GM12878 (cell line): ENCODE measurements around the gene ARHGAP19. TPM values are rescaled to one million over a fixed set of nuclear protein-coding genes. Genes with fewer than 3 reads are reported as not detected.

Experiments
- ATAC-seq: fragments of 200-7000 bp; cut with Tn5 transposase; 3 replicates; pipeline ENCODE4 v1.9.1; 2020; ENCODE audit warnings: mild to moderate bottlenecking, moderate library complexity
- BruUV-seq: library from RNA; stranded (reverse); fragments of 400-500 nt; replicated peaks from 2 replicates; lab custom pipeline; 2021; lab: Mats Ljungman, UMichigan
- CTCF ChIA-PET: fragments of 300-600 bp; sonication (Branson Sonifier 250); formaldehyde crosslinking; extraction: SDS; loops from one replicate; lab custom pipeline; 2021; ENCODE audit warnings: inconsistent platforms; lab: Yijun Ruan, JAX
- POLR2A ChIA-PET: fragments of 350-600 bp; formaldehyde crosslinking; extraction: SDS; loops from one replicate; lab custom pipeline; 2021; ENCODE audit warnings: inconsistent platforms; lab: Charles Lee
- RAD21 ChIA-PET: fragments of 300-600 bp; sonication (Branson Sonifier 250); formaldehyde crosslinking; loops from one replicate; lab custom pipeline; 2023; ENCODE audit warnings: antibody characterized with exemption; ENCODE audit not compliant: unreplicated experiment; lab: Charles Lee
- SMC1A ChIA-PET: fragments of 300-600 bp; sonication (Branson Sonifier 250); formaldehyde crosslinking; loops from one replicate; lab custom pipeline; 2023; ENCODE audit not compliant: unreplicated experiment, uncharacterized antibody; lab: Charles Lee
- DNase-seq: peaks from one replicate; pipeline ENCODE4 v3.0.0-alpha.2; 2011; ENCODE audit warnings: low read depth, low spot score
- FAIRE-seq: peaks from 3 replicates; lab custom pipeline; 2011; peaks lifted over from hg19 to GRCh38; lab: Jason Lieb, UNC
- H2AFZ ChIP-seq: 2 replicates; pipeline ENCODE4 v1.6.0; 2011; ENCODE audit warnings: low read depth, low read length, control low read depth; ENCODE audit not compliant: control insufficient read depth
- H3K27ac ChIP-seq: 2 replicates; pipeline ENCODE4 v1.5.1; 2011; ENCODE audit warnings: control low read depth; ENCODE audit not compliant: control insufficient read depth, insufficient read depth
- H3K27me3 ChIP-seq, 2 experiments: replicated peaks in 1 of 2; 2 replicates each; pipeline versions ENCODE4 v1.6.0 to v1.6.1; 2011; ENCODE audit warnings: low read length in 1 of 2; ENCODE audit not compliant: control insufficient read depth in 2 of 2, insufficient read depth in 2 of 2
- H3K36me3 ChIP-seq, 2 experiments: 2 replicates each; pipeline ENCODE4 v1.5.1; 2011; ENCODE audit warnings: low read length in 1 of 2; ENCODE audit not compliant: control insufficient read depth in 2 of 2, insufficient read depth in 2 of 2
- H3K4me1 ChIP-seq: 2 replicates; pipeline ENCODE4 v1.6.1; 2011; ENCODE audit warnings: mild to moderate bottlenecking, low read length, moderate library complexity, mixed read lengths; ENCODE audit not compliant: control insufficient read depth, insufficient read depth
- H3K4me2 ChIP-seq: 2 replicates; pipeline ENCODE4 v1.6.0; 2011; ENCODE audit warnings: control low read depth; ENCODE audit not compliant: control insufficient read depth, insufficient read depth
- H3K4me3 ChIP-seq: fragments of 200-600 bp; sonication (generic); 2 replicates; pipeline ENCODE4 v1.5.1; 2016
- H3K79me2 ChIP-seq: 2 replicates; pipeline ENCODE4 v1.6.0; 2011; ENCODE audit warnings: low read length; ENCODE audit not compliant: control insufficient read depth, insufficient read depth
- H3K9ac ChIP-seq: 2 replicates; pipeline ENCODE4 v1.8.0; 2011; ENCODE audit warnings: low read length, control low read depth, mixed read lengths; ENCODE audit not compliant: control insufficient read depth, insufficient read depth
- H3K9me3 ChIP-seq: replicated peaks from 3 replicates; pipeline ENCODE4 v1.5.1; 2011; ENCODE audit warnings: mild to moderate bottlenecking, low read length; ENCODE audit not compliant: control insufficient read depth, insufficient read depth
- H4K20me1 ChIP-seq: 2 replicates; pipeline ENCODE4 v1.6.0; 2011; ENCODE audit not compliant: control insufficient read depth, insufficient read depth
- CBFB ChIP-seq: IDR thresholded peaks from 2 replicates; pipeline ENCODE4 v1.6.1; 2016; ENCODE audit warnings: antibody characterized with exemption, low read depth
- MEF2B ChIP-seq: fragments of 450-650 bp; IDR thresholded peaks from 2 replicates; pipeline ENCODE4 v1.6.1; 2018; ENCODE audit warnings: mild to moderate bottlenecking, moderate library complexity; ENCODE audit not compliant: partially characterized antibody, poor library complexity, severe bottlenecking
- MYB ChIP-seq: fragments of 150-350 bp; IDR thresholded peaks from 2 replicates; pipeline ENCODE4 v1.6.1; 2014; ENCODE audit warnings: mild to moderate bottlenecking, low read depth, low read length, borderline replicate concordance
- NFYA ChIP-seq: IDR thresholded peaks from 2 replicates; pipeline ENCODE4 v1.6.1; 2011; ENCODE audit warnings: low read depth, mild to moderate bottlenecking, low read length, improper control_type of control experiment, borderline replicate concordance
- NRF1 ChIP-seq: conservative IDR thresholded peaks from 2 replicates; pipeline ENCODE4 v1.6.1; 2011; ENCODE audit warnings: mild to moderate bottlenecking, low read depth, low read length, improper control_type of control experiment
- POLR2AphosphoS2 ChIP-seq: IDR thresholded peaks from 2 replicates; pipeline ENCODE4 v1.6.1; 2011; ENCODE audit warnings: low read depth, mild to moderate bottlenecking, low read length, improper control_type of control experiment, moderate library complexity
- ZNF207 ChIP-seq: fragments of 450-650 bp; IDR thresholded peaks from 2 replicates; pipeline ENCODE4 v1.6.1; 2014; ENCODE audit warnings: antibody characterized with exemption, mild to moderate bottlenecking, borderline replicate concordance
- WGBS: methylation state at CpG from one replicate; pipeline ENCODE4 v1.1.6; 2016; ENCODE audit warnings: low lambda C conversion rate; ENCODE audit not compliant: insufficient replicate concordance, insufficient coverage; ENCODE audit errors: missing lambda C conversion rate; 5-methylcytosine and 5-hydroxymethylcytosine counted together
- in situ Hi-C: fragments of 300-500 bp; cut with MboI; formaldehyde crosslinking; loops from 9 replicates; pipeline ENCODE4 v1.14.3; 2018; ENCODE audit warnings: mixed read lengths
- intact Hi-C: fragments of 100-400 bp; cut with micrococcal nuclease; formaldehyde crosslinking; loops from one replicate; pipeline ENCODE4 v1.14.2; 2022; ENCODE audit not compliant: unreplicated experiment
- polyA plus RNA-seq, 11 experiments: library from polyadenylated mRNA; depleted of rRNA in 4 of 11; unstranded in 6 of 11; stranded (reverse) in 5 of 11; fragments of >200 nt; fragmentation: Nextera tagmentation in 4 of 11; fragmentation: Illumina TruSeq in 1 of 11; extraction: Ambion mirVana in 4 of 11; extraction: Trizol in 1 of 11; gene quantifications; 1 replicate in 1 of 11; 2 replicates in 10 of 11; pipeline versions ENCODE4 v1.2.1 to v1.2.3, GENCODE V29; 2011 to 2016; ENCODE audit warnings: inconsistent platforms in 2 of 11, missing spikeins in 2 of 11, low read depth in 1 of 11
- total RNA-seq, 4 experiments: library from RNA; depleted of rRNA in 3 of 4; stranded (reverse); fragments of >200 nt in 3 of 4; fragmentation: Illumina TruSeq in 1 of 4; extraction: Trizol in 1 of 4; gene quantifications; 2 replicates each; pipeline versions ENCODE4 v1.2.1 to v1.2.3, GENCODE V29; 2013 to 2021
- TF ChIP-seq, protein P1 (sequence below): fragments of 450-650 bp; IDR thresholded peaks from 2 replicates; pipeline ENCODE4 v1.6.1; 2017; ENCODE audit warnings: antibody characterized with exemption, mild to moderate bottlenecking, moderate library complexity

The ARHGAP19 gene
- total and polyA plus RNA-seq, 10 of the 15 experiments (the other 5 are each of a cell fraction or from before 2014, with no cell fraction given) = 13.3 to 40.7 (median 22.6) TPM

DNA sequence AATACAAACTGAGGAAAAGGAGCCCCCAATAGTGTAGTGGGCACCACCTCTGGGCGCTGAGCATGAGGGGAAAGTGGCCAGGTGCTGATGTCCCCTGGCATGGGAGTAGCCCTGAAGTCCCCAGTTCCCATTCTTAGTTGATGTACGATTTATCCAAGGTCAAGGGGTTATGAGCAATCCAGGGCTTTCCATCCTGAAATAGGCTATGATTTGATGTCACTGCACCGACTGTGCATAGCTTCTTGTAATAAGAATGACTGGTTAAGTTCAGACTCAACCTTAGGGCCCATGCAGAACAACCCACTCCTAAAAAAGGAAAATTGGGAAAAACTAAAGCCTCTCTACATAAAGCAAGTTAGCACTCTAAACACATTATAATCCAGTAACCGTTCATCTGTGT, 31.1 kb upstream of the ARHGAP19 start:
- in situ Hi-C loops = no loop called here
- no peaks in the 10 kb centered on the region for H3K9me3 ChIP-seq
- ChIA-PET POLR2A (no interaction called here), RAD21 (no interaction called here), SMC1A (interaction anchor here (0.9 kb wide), 1 partner anchor 10 kb away, joined by 3 read pairs; no protein-coding TSS in a partner anchor), CTCF (no interaction called here)
- H3K4me1 ChIP-seq = peaks cover 11% of the 10 kb centered on the region
- FAIRE-seq = no peak
- intact Hi-C loops = no loop called here
- ATAC-seq = no peak
- BruUV-seq = no TSS peak
- H3K27ac ChIP-seq = no peak overlapping the region
- H3K4me3 ChIP-seq = no peak overlapping the region
- no peaks in the 10 kb centered on the region for H3K36me3 ChIP-seq
- peaks cover 12% of the 10 kb centered on the region in 2 experiments for H3K27me3 ChIP-seq
- DNase-seq = no peak
- H3K9ac ChIP-seq = no peak overlapping the region
- TF ChIP-seq MYB (no peak), MEF2B (no peak), CBFB (no peak), NRF1 (no peak), ZNF207 (no peak), POLR2AphosphoS2 (no peak), NFYA (no peak)
- TF ChIP-seq, protein P1, sequence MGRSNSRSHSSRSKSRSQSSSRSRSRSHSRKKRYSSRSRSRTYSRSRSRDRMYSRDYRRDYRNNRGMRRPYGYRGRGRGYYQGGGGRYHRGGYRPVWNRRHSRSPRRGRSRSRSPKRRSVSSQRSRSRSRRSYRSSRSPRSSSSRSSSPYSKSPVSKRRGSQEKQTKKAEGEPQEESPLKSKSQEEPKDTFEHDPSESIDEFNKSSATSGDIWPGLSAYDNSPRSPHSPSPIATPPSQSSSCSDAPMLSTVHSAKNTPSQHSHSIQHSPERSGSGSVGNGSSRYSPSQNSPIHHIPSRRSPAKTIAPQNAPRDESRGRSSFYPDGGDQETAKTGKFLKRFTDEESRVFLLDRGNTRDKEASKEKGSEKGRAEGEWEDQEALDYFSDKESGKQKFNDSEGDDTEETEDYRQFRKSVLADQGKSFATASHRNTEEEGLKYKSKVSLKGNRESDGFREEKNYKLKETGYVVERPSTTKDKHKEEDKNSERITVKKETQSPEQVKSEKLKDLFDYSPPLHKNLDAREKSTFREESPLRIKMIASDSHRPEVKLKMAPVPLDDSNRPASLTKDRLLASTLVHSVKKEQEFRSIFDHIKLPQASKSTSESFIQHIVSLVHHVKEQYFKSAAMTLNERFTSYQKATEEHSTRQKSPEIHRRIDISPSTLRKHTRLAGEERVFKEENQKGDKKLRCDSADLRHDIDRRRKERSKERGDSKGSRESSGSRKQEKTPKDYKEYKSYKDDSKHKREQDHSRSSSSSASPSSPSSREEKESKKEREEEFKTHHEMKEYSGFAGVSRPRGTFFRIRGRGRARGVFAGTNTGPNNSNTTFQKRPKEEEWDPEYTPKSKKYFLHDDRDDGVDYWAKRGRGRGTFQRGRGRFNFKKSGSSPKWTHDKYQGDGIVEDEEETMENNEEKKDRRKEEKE = no peak
- TF ChIP-seq, all 136 proteins: peak for 0
- Histone ChIP-seq H4K20me1 (no peaks in the 10 kb centered on the region), H3K79me2 (no peaks in the 10 kb centered on the region), H3K4me2 (no peak overlapping the region), H2AFZ (no peak overlapping the region)
- 20% methylated on average over 4 of the region's 4 CpGs for WGBS
